Caco-2 (cell line): ENCODE results near the gene CISH. TPM values are rescaled to one million over a fixed set of nuclear protein-coding genes. Genes with fewer than 3 reads are reported as not detected.
A peak's percentile ranks its signal among the peaks of the same experiment; 100 is the strongest.

Experiments used
- BruUV-seq: library from RNA; stranded (reverse); fragments of 400-500 nt; replicated peaks from 2 replicates; lab custom pipeline; 2021; lab: Mats Ljungman, UMichigan
- CTCF ChIA-PET: fragments of 300-600 bp; sonication (Branson Sonifier 250); formaldehyde crosslinking; loops from one replicate; lab custom pipeline; 2022; ENCODE audit warnings: antibody characterized with exemption; lab: Charles Lee
- POLR2A ChIA-PET: fragments of 300-600 bp; sonication (Branson Sonifier 250); formaldehyde crosslinking; loops from one replicate; lab custom pipeline; 2022; ENCODE audit warnings: antibody characterized with exemption; lab: Charles Lee
- DNase-seq, 2 experiments: peaks; one replicate each; pipeline versions ENCODE4 v3.0.0 to v3.0.0-alpha.2; 2020 to 2022
- H3K27me3 ChIP-seq: replicated peaks from 2 replicates; pipeline ENCODE4 v1.6.0; 2011; ENCODE audit warnings: low read length; ENCODE audit not compliant: control insufficient read depth, insufficient read depth
- H3K36me3 ChIP-seq: 2 replicates; pipeline ENCODE4 v1.5.1; 2011; ENCODE audit warnings: low read length; ENCODE audit not compliant: control insufficient read depth, insufficient read depth
- H3K4me1 ChIP-seq: fragments of 250-450 bp; sonication (Bioruptor Pico); 2 replicates; pipeline ENCODE4 v1.5.1; 2020; ENCODE audit warnings: mild to moderate bottlenecking
- H3K4me3 ChIP-seq: 2 replicates; pipeline ENCODE4 v1.5.1; 2011; ENCODE audit warnings: low read depth, mild to moderate bottlenecking, control low read depth, low read length
- H3K9me3 ChIP-seq: fragments of 250-450 bp; sonication (Bioruptor Pico); 2 replicates; pipeline ENCODE4 v1.5.1; 2020; ENCODE audit warnings: mild to moderate bottlenecking, moderate library complexity
- H3K27ac Mint-ChIP-seq: one replicate; pipeline ENCODE4 v1.8.0; 2022; ENCODE audit warnings: mixed read lengths; ENCODE audit not compliant: unreplicated experiment
- H3K27me3 Mint-ChIP-seq: one replicate; pipeline ENCODE4 v1.8.0; 2022; ENCODE audit warnings: mixed read lengths; ENCODE audit not compliant: insufficient read depth, unreplicated experiment
- H3K36me3 Mint-ChIP-seq: one replicate; pipeline ENCODE4 v1.8.0; 2022; ENCODE audit warnings: mild to moderate bottlenecking, mixed read lengths; ENCODE audit not compliant: insufficient read depth, unreplicated experiment
- H3K4me1 Mint-ChIP-seq: one replicate; pipeline ENCODE4 v1.8.0; 2022; ENCODE audit warnings: low read depth, mixed read lengths; ENCODE audit not compliant: unreplicated experiment
- H3K4me3 Mint-ChIP-seq: one replicate; pipeline ENCODE4 v1.8.0; 2022; ENCODE audit warnings: mild to moderate bottlenecking, moderate library complexity, mixed read lengths; ENCODE audit not compliant: unreplicated experiment
- H3K9me3 Mint-ChIP-seq: one replicate; pipeline ENCODE4 v1.8.0; 2022; ENCODE audit warnings: mixed read lengths; ENCODE audit not compliant: unreplicated experiment
- intact Hi-C: fragments of 100-400 bp; cut with micrococcal nuclease; formaldehyde crosslinking; loops from one replicate; pipeline ENCODE4 v1.10.0; 2022; ENCODE audit not compliant: unreplicated experiment
- total RNA-seq: library from RNA; stranded (reverse); gene quantifications from 2 replicates; pipeline ENCODE4 v1.2.3, GENCODE V29; 2022
- TF ChIP-seq, protein P1 (sequence below), 2 experiments: fragments of 200-600 bp in 1 of 2; IDR thresholded peaks; 1 replicate in 1 of 2; 2 replicates in 1 of 2; pipeline versions ENCODE4 v1.5.1 to v1.8.0; 2011 to 2022; ENCODE audit warnings: antibody characterized with exemption in 1 of 2, control low read depth in 1 of 2, inconsistent platforms in 1 of 2, low read depth in 1 of 2, low read length in 1 of 2, mild to moderate bottlenecking in 1 of 2, moderate library complexity in 1 of 2; ENCODE audit not compliant: insufficient read depth in 1 of 2, severe bottlenecking in 1 of 2, unreplicated experiment in 1 of 2

CISH gene
- total RNA-seq, 1 experiment from 2014 or later: 2.9 TPM

DNA sequence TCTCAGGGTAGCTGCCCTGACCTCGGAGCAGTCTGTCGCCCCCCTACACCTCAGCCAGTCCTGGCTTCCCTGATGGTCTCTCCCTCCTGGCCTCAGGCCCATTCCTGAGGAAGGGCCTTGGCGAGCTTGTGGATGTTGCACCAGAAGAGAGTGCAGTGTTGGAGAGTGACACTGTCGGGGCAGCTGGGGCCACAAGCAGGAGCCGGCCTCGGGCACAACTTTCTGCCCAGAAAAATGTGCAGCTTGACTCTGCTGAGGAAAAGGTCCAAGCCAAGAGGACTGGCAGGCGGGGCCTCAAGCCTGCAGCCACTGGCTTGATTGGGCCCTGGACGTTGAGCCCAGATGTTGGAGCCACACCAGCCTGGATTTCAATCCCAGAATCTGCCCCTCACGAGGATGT lies 29.5 kb downstream of the CISH start:
- Histone ChIP-seq H3K9me3 (no peaks in the 10 kb centered on the region), H3K4me1 (peaks cover 15% of the 10 kb centered on the region), H3K4me3 (no peak overlapping the region), H3K36me3 (peaks cover 1% of the 10 kb centered on the region), H3K27me3 (no peaks in the 10 kb centered on the region)
- Mint-ChIP-seq H3K4me3 (no peak overlapping the region), H3K27me3 (no peaks in the 10 kb centered on the region), H3K36me3 (no peaks in the 10 kb centered on the region), H3K27ac (no peak overlapping the region), H3K4me1 (peaks cover 17% of the 10 kb centered on the region), H3K9me3 (no peaks in the 10 kb centered on the region)
- TF ChIP-seq, protein P1, sequence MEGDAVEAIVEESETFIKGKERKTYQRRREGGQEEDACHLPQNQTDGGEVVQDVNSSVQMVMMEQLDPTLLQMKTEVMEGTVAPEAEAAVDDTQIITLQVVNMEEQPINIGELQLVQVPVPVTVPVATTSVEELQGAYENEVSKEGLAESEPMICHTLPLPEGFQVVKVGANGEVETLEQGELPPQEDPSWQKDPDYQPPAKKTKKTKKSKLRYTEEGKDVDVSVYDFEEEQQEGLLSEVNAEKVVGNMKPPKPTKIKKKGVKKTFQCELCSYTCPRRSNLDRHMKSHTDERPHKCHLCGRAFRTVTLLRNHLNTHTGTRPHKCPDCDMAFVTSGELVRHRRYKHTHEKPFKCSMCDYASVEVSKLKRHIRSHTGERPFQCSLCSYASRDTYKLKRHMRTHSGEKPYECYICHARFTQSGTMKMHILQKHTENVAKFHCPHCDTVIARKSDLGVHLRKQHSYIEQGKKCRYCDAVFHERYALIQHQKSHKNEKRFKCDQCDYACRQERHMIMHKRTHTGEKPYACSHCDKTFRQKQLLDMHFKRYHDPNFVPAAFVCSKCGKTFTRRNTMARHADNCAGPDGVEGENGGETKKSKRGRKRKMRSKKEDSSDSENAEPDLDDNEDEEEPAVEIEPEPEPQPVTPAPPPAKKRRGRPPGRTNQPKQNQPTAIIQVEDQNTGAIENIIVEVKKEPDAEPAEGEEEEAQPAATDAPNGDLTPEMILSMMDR (IDR thresholded peaks at IDR 0.05; ENCODE audit: insufficient read depth in 1 of 2, low read depth in 1 of 2, low read length in 1 of 2, severe bottlenecking in 1 of 2, unreplicated experiment in 1 of 2): no peak
- ChIA-PET POLR2A (no interaction called here), CTCF (interaction anchor here (0.6 kb wide), 1 partner anchor 93 kb away, joined by 3 read pairs; no protein-coding TSS in a partner anchor)
- BruUV-seq: no TSS peak
- intact Hi-C loops: no loop called here
- DNase-seq: no peak

DNA sequence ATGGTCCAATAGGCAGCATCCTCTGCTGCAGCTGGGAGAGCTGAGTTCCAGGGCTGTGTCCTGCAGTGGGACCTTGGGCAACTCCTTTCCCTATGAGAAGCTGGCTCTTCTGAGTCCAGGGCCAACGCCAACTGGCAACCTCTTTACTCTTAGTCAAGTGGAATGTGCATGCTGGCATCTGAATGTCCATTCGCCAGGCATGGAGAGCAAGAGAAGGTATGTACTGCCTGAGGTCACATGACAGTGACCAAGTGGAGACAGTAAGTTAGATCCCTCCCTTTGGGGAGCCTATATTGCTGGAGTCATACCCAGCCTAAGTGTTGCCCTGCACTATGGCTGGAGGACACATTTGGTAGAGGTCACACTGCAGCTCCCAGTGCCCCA lies 30.1 kb downstream of the CISH start:
- H3K4me1 Mint-ChIP-seq: peaks cover 17% of the 10 kb centered on the region
- TF ChIP-seq, protein P1 (IDR thresholded peaks at IDR 0.05; ENCODE audit: insufficient read depth in 1 of 2, low read depth in 1 of 2, low read length in 1 of 2, severe bottlenecking in 1 of 2, unreplicated experiment in 1 of 2): no peak
- DNase-seq: no peak
- ChIA-PET CTCF (interaction anchor here (0.6 kb wide), 1 partner anchor 93 kb away, joined by 3 read pairs; no protein-coding TSS in a partner anchor), POLR2A (no interaction called here)
- peaks cover 1% of the 10 kb centered on the region for H3K36me3 ChIP-seq
- H3K4me3 Mint-ChIP-seq: no peak overlapping the region
- no peaks in the 10 kb centered on the region for H3K9me3 Mint-ChIP-seq
- H3K4me3 ChIP-seq: no peak overlapping the region
- BruUV-seq: no TSS peak
- no peak overlapping the region for H3K27ac Mint-ChIP-seq
- no peaks in the 10 kb centered on the region for H3K27me3 Mint-ChIP-seq
- no peaks in the 10 kb centered on the region for H3K36me3 Mint-ChIP-seq
- intact Hi-C loops: no loop called here
- no peaks in the 10 kb centered on the region for H3K27me3 ChIP-seq
- H3K4me1 ChIP-seq: peaks cover 15% of the 10 kb centered on the region
- no peaks in the 10 kb centered on the region for H3K9me3 ChIP-seq

DNA sequence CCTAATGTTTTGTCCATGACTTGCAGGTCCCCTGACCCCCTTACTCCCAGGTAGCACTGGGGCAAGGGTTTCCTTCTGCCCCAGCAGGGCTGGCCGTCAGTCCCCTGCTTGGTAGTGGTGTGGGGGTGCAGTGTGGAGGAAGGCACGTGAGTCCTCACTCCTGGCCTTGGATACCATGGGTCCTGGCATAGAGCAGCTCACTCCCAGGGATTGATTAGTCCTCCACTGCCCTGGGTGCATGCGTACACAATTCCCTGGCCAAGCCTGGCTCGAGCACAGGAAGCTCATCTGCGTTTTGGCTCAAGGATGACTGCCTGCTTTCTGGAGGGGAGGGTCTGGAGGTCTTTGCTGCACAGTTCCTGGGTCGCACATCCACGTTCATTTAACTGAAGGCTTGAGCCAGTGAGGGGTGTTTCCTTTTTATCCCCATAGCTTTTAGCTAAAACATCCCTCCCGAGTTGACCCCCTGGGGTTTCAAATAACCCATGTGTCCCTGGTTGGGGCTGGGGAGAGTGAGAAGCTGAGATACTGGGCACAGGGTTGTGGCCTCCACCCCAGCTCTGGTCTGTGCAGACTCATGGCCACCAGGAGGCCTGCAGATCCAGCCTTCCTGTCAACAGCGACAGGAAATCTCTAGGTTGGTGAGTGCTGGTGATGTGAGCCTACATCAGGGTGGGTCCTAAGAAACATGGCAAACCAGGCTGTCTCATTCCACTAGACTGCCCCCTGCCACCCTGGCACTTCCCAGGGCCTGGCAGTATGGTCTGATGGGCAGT lies 30.7 kb downstream of the CISH start:
- intact Hi-C loops: no loop called here
- Mint-ChIP-seq H3K27ac (no peak overlapping the region), H3K4me3 (no peak overlapping the region), H3K27me3 (no peaks in the 10 kb centered on the region), H3K9me3 (no peaks in the 10 kb centered on the region), H3K4me1 (peaks cover 17% of the 10 kb centered on the region), H3K36me3 (no peaks in the 10 kb centered on the region)
- TF ChIP-seq, protein P1 (IDR thresholded peaks at IDR 0.05; ENCODE audit: insufficient read depth in 1 of 2, low read depth in 1 of 2, low read length in 1 of 2, severe bottlenecking in 1 of 2, unreplicated experiment in 1 of 2): peak in 1 of 2 experiments; percentile 36
- BruUV-seq: no TSS peak
- H3K9me3 ChIP-seq: no peaks in the 10 kb centered on the region
- CTCF ChIA-PET: no interaction called here
- POLR2A ChIA-PET: no interaction called here
- H3K4me1 ChIP-seq: peaks cover 15% of the 10 kb centered on the region
- H3K4me3 ChIP-seq: no peak overlapping the region
- no peaks in the 10 kb centered on the region for H3K27me3 ChIP-seq
- peaks cover 1% of the 10 kb centered on the region for H3K36me3 ChIP-seq
- DNase-seq: no peak
